Subcutaneous abdominal adipose tissue (tissue), 5 donors: ENCODE data around the gene PIRT.
"Not testable (repeated sequence)": the region's sequence is repeated elsewhere in the genome, so short reads cannot be mapped to it uniquely, and the experiment has no call there.

Experiments
- H3K27ac ChIP-seq: one replicate; pipeline ENCODE4 v1.7.0; 2013; ENCODE audit warnings: low read depth, mild to moderate bottlenecking, inconsistent platforms, low read length, moderate library complexity
- H3K27me3 ChIP-seq, 5 donors: one replicate each; pipeline ENCODE4 v1.7.0; 2013; ENCODE audit warnings: low read length in 5 of 5, inconsistent platforms in 1 of 5; ENCODE audit not compliant: control insufficient read depth in 5 of 5, insufficient read depth in 4 of 5
- H3K36me3 ChIP-seq, 5 donors: one replicate each; pipeline ENCODE4 v1.7.0; 2013; ENCODE audit warnings: low read length in 5 of 5; ENCODE audit not compliant: control insufficient read depth in 5 of 5, insufficient read depth in 5 of 5
- H3K4me1 ChIP-seq, 5 donors: one replicate each; pipeline ENCODE4 v1.7.0; 2013; ENCODE audit warnings: low read length in 5 of 5, mild to moderate bottlenecking in 3 of 5, moderate library complexity in 1 of 5; ENCODE audit not compliant: control insufficient read depth in 5 of 5, insufficient read depth in 5 of 5
- H3K4me3 ChIP-seq, 5 donors: one replicate each; pipeline ENCODE4 v1.7.0; 2013; ENCODE audit warnings: low read length in 5 of 5, low read depth in 1 of 5
- H3K9ac ChIP-seq, 5 donors: one replicate each; pipeline ENCODE4 v1.7.0; 2013; ENCODE audit warnings: low read length in 5 of 5, mild to moderate bottlenecking in 4 of 5, moderate library complexity in 3 of 5
- H3K9me3 ChIP-seq, 5 donors: one replicate each; pipeline ENCODE4 v1.7.0; 2013; ENCODE audit warnings: low read length in 5 of 5; ENCODE audit not compliant: control insufficient read depth in 5 of 5
- donor health status: healthy.
- donor health status: healthy.
- donor health status: healthy.
- donor health status: healthy.
- donor health status: healthy.

The PIRT gene

GRCh38 chr17:10846636-10847035 lies 8.7 kb upstream of the PIRT start:
- not testable (repeated sequence) for H3K36me3 ChIP-seq, H3K4me1 ChIP-seq, H3K4me3 ChIP-seq, H3K9me3 ChIP-seq, H3K9ac ChIP-seq, H3K27me3 ChIP-seq, H3K27ac ChIP-seq

- no peak overlapping the region for H3K9ac ChIP-seq
- H3K36me3 ChIP-seq: no peaks in the 10 kb centered on the region
- H3K4me1 ChIP-seq: peaks cover 0 to 9% (median 8%) of the 10 kb centered on the region in 5 donors
- peaks cover 0 to 2% (median 0%) of the 10 kb centered on the region in 5 donors for H3K27me3 ChIP-seq
- peak overlapping the region in 3 of 5 donors; percentile 56 to 71 (median 67) for H3K4me3 ChIP-seq
- H3K27ac ChIP-seq: no peak overlapping the region
- H3K9me3 ChIP-seq: no peaks in the 10 kb centered on the region
Observed at GRCh38 chr17:10845388-10845751, 7.5 kb upstream of the PIRT start.

GRCh38 chr17:10844621-10845387 lies 6.9 kb upstream of the PIRT start:
- H3K9ac ChIP-seq: peak overlapping the region in 4 of 5 donors; percentile 25 to 63 (median 54)
- peaks cover 0 to 2% (median 0%) of the 10 kb centered on the region in 5 donors for H3K27me3 ChIP-seq
- peak overlapping the region; percentile 54 to 71 (median 63) for H3K4me3 ChIP-seq
- no peak overlapping the region for H3K27ac ChIP-seq
- no peaks in the 10 kb centered on the region for H3K9me3 ChIP-seq
- peaks cover 0 to 9% (median 8%) of the 10 kb centered on the region in 5 donors for H3K4me1 ChIP-seq
- no peaks in the 10 kb centered on the region for H3K36me3 ChIP-seq

- Histone ChIP-seq H3K4me1 (peaks cover 0 to 9% (median 8%) of the 10 kb centered on the region in 5 donors), H3K9ac (no peak overlapping the region), H3K27ac (no peak overlapping the region), H3K9me3 (no peaks in the 10 kb centered on the region), H3K36me3 (no peaks in the 10 kb centered on the region), H3K27me3 (peaks cover 0 to 2% (median 0%) of the 10 kb centered on the region in 5 donors), H3K4me3 (no peak overlapping the region)
Observed at GRCh38 chr17:10843811-10844210, 5.9 kb upstream of the PIRT start.

- H3K27me3 ChIP-seq: peaks cover 0 to 2% (median under 1%) of the 10 kb centered on the region in 5 donors
- peaks cover 0 to 9% (median 8%) of the 10 kb centered on the region in 5 donors for H3K4me1 ChIP-seq
- H3K9ac ChIP-seq: no peak overlapping the region
- H3K4me3 ChIP-seq: no peak overlapping the region
- no peak overlapping the region for H3K27ac ChIP-seq
- H3K36me3 ChIP-seq: no peaks in the 10 kb centered on the region
- no peaks in the 10 kb centered on the region for H3K9me3 ChIP-seq
Observed at GRCh38 chr17:10842658-10843057, 4.8 kb upstream of the PIRT start.

GRCh38 chr17:10838682-10839081 lies 795 bp upstream of the PIRT start:
- Histone ChIP-seq H3K4me3 (no peak overlapping the region), H3K9me3 (no peaks in the 10 kb centered on the region), H3K27me3 (peaks cover 0 to 7% (median 3%) of the 10 kb centered on the region in 5 donors), H3K4me1 (no peaks in the 10 kb centered on the region), H3K9ac (no peak overlapping the region), H3K36me3 (no peaks in the 10 kb centered on the region), H3K27ac (no peak overlapping the region)

GRCh38 chr17:10836966-10837590 lies 809 bp downstream of the PIRT start:
- Histone ChIP-seq H3K4me3 (no peak overlapping the region), H3K9ac (no peak overlapping the region), H3K4me1 (no peaks in the 10 kb centered on the region), H3K9me3 (no peaks in the 10 kb centered on the region), H3K27me3 (peaks cover 0 to 7% (median 3%) of the 10 kb centered on the region in 5 donors), H3K36me3 (no peaks in the 10 kb centered on the region), H3K27ac (no peak overlapping the region)

- peaks cover 0 to 7% (median 3%) of the 10 kb centered on the region in 5 donors for H3K27me3 ChIP-seq
- H3K36me3 ChIP-seq: no peaks in the 10 kb centered on the region
- H3K4me1 ChIP-seq: no peaks in the 10 kb centered on the region
- no peak overlapping the region for H3K27ac ChIP-seq
- H3K9ac ChIP-seq: no peak overlapping the region
- no peak overlapping the region for H3K4me3 ChIP-seq
- H3K9me3 ChIP-seq: no peaks in the 10 kb centered on the region
Observed at GRCh38 chr17:10836145-10836544, 1.7 kb downstream of the PIRT start.

- peaks cover 0 to 2% (median 0%) of the 10 kb centered on the region in 5 donors for H3K27me3 ChIP-seq
- no peak overlapping the region for H3K27ac ChIP-seq
Observed at GRCh38 chr17:10831696-10832095, 6.2 kb downstream of the PIRT start.

GRCh38 chr17:10827898-10828552 lies 9.9 kb downstream of the PIRT start:
- H3K27me3 ChIP-seq: peaks cover 0 to 2% (median 0%) of the 10 kb centered on the region in 5 donors
- no peak overlapping the region for H3K27ac ChIP-seq
- H3K4me3 ChIP-seq: no peak overlapping the region
- H3K4me1 ChIP-seq: no peaks in the 10 kb centered on the region
- no peaks in the 10 kb centered on the region for H3K9me3 ChIP-seq
- H3K9ac ChIP-seq: no peak overlapping the region
- no peaks in the 10 kb centered on the region for H3K36me3 ChIP-seq

More at GRCh38 chr17:10831696-10832095, 6.2 kb downstream of the PIRT start:
- no peaks in the 10 kb centered on the region for H3K36me3 ChIP-seq
- H3K9ac ChIP-seq: no peak overlapping the region
- no peaks in the 10 kb centered on the region for H3K4me1 ChIP-seq
- H3K9me3 ChIP-seq: no peaks in the 10 kb centered on the region
- no peak overlapping the region for H3K4me3 ChIP-seq
